Measurements from ENCODE around the gene AK2.

GRCh38 chr1:33030575-33030974, 6.1 kb downstream of the AK2 start:
- TF ChIP-seq CTCF (IDR thresholded peaks at IDR 0.05) (no peak), POLR2AphosphoS5 (IDR thresholded peaks at IDR 0.05) (no peak), POLR2A (IDR thresholded peaks at IDR 0.05) (no peak)

Measured in sigmoid colon (tissue), 4 donors.